Measurements from ENCODE around the gene CREBBP.

DNA sequence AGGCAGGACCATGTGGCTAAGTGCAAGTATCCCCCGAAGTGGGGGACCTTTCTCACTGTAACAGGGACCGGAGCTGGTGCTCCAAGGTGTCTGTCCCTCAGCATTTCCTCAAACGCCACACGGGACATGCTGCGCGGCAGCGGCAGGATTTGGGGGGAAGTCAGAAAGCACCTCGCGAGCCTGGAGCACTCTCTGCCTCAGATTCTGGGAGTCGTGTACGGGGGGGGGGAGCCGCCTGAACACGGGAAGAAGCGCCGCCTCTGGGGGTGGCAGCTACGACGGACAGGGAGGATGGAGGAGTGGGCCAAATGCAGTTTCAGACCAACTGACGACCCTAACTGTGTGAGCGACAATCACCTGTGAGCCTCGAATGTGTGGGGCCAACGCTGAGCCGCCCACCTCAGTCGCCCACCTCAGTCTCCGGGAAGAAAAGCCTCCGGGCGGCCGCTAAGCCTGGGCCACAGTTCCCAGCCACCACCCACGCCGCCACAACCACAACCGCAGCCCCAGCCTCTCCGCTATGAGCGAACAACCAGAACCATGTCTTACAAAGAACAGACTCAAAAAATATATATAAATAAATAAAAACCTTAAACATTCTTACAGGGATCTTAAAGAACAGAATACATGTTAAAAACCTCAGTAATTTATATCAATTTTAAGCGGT is 154.4 kb downstream of the CREBBP start:
- TF ChIP-seq POLR2A (IDR thresholded peaks at IDR 0.05; ENCODE audit: low read depth, low read length) (no peak), PAX5 (IDR thresholded peaks at IDR 0.05; ENCODE audit: insufficient read depth, low read length, severe bottlenecking) (no peak)
